OCI-LY1 (cell line): ENCODE data around the gene LPA.
"Not testable (repeated sequence)": the region's sequence is repeated elsewhere in the genome, so short reads cannot be mapped to it uniquely, and the experiment has no call there.

ENCODE experiments used
- EZH2 ChIP-seq: fragments of 200-600 bp; sonication (generic), shearing (Covaris generic); IDR thresholded peaks from 2 replicates; pipeline ENCODE4 v1.8.0; 2017; ENCODE audit warnings: borderline replicate concordance, mixed run types, mild to moderate bottlenecking, antibody characterized with exemption, low read length, moderate library complexity, mixed read lengths
- TF ChIP-seq, protein P1 (sequence below): fragments of 200-600 bp; sonication (generic), shearing (Covaris generic); IDR thresholded peaks from 2 replicates; pipeline ENCODE4 v1.5.1; 2017; ENCODE audit warnings: mild to moderate bottlenecking, antibody characterized with exemption, low read length, moderate library complexity, mixed read lengths

DNA sequence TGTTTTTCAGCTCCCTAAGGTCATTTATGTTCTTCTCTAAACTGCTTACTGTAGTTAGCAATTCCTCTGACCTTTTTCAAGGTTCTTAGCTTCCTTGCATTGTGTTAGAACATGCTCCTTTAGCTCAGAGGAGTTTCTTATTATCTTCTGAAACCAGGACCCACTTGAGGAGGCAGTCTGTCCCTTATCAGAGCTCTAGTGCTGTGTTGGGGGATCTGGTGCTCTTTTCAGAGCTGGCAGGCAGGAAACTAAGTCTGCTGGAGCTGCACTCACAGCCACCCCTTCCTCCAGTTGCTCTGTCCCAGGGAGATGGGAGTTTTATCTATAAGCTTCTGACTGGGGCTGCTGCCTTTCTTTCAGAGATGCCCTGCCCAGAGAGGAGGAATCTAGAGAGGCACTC, 92.9 kb downstream of the LPA start:
- TF ChIP-seq, protein P1, sequence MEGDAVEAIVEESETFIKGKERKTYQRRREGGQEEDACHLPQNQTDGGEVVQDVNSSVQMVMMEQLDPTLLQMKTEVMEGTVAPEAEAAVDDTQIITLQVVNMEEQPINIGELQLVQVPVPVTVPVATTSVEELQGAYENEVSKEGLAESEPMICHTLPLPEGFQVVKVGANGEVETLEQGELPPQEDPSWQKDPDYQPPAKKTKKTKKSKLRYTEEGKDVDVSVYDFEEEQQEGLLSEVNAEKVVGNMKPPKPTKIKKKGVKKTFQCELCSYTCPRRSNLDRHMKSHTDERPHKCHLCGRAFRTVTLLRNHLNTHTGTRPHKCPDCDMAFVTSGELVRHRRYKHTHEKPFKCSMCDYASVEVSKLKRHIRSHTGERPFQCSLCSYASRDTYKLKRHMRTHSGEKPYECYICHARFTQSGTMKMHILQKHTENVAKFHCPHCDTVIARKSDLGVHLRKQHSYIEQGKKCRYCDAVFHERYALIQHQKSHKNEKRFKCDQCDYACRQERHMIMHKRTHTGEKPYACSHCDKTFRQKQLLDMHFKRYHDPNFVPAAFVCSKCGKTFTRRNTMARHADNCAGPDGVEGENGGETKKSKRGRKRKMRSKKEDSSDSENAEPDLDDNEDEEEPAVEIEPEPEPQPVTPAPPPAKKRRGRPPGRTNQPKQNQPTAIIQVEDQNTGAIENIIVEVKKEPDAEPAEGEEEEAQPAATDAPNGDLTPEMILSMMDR: not testable (repeated sequence)
- TF ChIP-seq EZH2: not testable (repeated sequence)
